GM12891 (cell line): ENCODE data around the gene LTB.

Experiments used
- PAX5 ChIP-seq: IDR thresholded peaks from 2 replicates; pipeline ENCODE4 v1.6.1; 2011; ENCODE audit warnings: low read length, moderate library complexity, mild to moderate bottlenecking; ENCODE audit not compliant: insufficient read depth, severe bottlenecking
- POLR2A ChIP-seq: IDR thresholded peaks from 2 replicates; pipeline ENCODE4 v1.6.1; 2011; ENCODE audit warnings: low read depth, low read length, control low read depth
- POLR2AphosphoS5 ChIP-seq: IDR thresholded peaks from 2 replicates; pipeline ENCODE4 v1.6.1; 2011; ENCODE audit warnings: low read depth, low read length, control low read depth
- SPI1 ChIP-seq: IDR thresholded peaks from 2 replicates; pipeline ENCODE4 v1.6.1; 2011; ENCODE audit warnings: low read depth, low read length, control low read depth
- TAF1 ChIP-seq: IDR thresholded peaks from 2 replicates; pipeline ENCODE4 v1.6.1; 2011; ENCODE audit warnings: low read depth, low read length, control low read depth

GRCh38 chr6:31573239-31574105, 8.8 kb downstream of the LTB start:
- TF ChIP-seq POLR2AphosphoS5 (no peak), TAF1 (no peak), POLR2A (no peak), PAX5 (no peak), SPI1 (no peak)
